Measurements from ENCODE around the gene MCMBP.

GRCh38 chr10:119781498-119781897 is 91.1 kb downstream of the MCMBP start:
- no peak for TF ChIP-seq POLR2A (IDR thresholded peaks at IDR 0.05)
- TF ChIP-seq, protein P1, sequence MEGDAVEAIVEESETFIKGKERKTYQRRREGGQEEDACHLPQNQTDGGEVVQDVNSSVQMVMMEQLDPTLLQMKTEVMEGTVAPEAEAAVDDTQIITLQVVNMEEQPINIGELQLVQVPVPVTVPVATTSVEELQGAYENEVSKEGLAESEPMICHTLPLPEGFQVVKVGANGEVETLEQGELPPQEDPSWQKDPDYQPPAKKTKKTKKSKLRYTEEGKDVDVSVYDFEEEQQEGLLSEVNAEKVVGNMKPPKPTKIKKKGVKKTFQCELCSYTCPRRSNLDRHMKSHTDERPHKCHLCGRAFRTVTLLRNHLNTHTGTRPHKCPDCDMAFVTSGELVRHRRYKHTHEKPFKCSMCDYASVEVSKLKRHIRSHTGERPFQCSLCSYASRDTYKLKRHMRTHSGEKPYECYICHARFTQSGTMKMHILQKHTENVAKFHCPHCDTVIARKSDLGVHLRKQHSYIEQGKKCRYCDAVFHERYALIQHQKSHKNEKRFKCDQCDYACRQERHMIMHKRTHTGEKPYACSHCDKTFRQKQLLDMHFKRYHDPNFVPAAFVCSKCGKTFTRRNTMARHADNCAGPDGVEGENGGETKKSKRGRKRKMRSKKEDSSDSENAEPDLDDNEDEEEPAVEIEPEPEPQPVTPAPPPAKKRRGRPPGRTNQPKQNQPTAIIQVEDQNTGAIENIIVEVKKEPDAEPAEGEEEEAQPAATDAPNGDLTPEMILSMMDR (IDR thresholded peaks at IDR 0.05), result no peak

Measured in esophagus squamous epithelium (tissue), 4 donors.